GM23248 (cell line): Measurements from ENCODE around the gene SLC39A3. TPM values are rescaled to one million over a fixed set of nuclear protein-coding genes. Genes with fewer than 3 reads are reported as not detected.

Experiments
- DNase-seq: peaks from one replicate; pipeline ENCODE4 v3.0.0-alpha.2; 2015
- H2AFZ ChIP-seq: fragments of 200-600 bp; sonication (generic); 2 replicates; pipeline ENCODE4 v1.6.1; 2016; ENCODE audit warnings: antibody characterized with exemption
- H3F3A ChIP-seq: fragments of 200-600 bp; sonication (generic); 2 replicates; pipeline ENCODE4 v1.6.1; 2016; ENCODE audit warnings: mild to moderate bottlenecking, antibody characterized with exemption, mixed run types; ENCODE audit not compliant: insufficient read depth
- H3K27ac ChIP-seq: fragments of 200-600 bp; sonication (generic); 2 replicates; pipeline ENCODE4 v1.5.1; 2016; ENCODE audit warnings: mild to moderate bottlenecking
- H3K27me3 ChIP-seq: fragments of 200-600 bp; sonication (generic); replicated peaks from 2 replicates; pipeline ENCODE4 v1.6.1; 2016; ENCODE audit warnings: mild to moderate bottlenecking; ENCODE audit not compliant: insufficient read depth
- H3K36me3 ChIP-seq: fragments of 200-600 bp; sonication (generic); 2 replicates; pipeline ENCODE4 v1.6.1; 2016; ENCODE audit warnings: low read depth, mild to moderate bottlenecking
- H3K4me1 ChIP-seq: fragments of 200-600 bp; sonication (generic); 2 replicates; pipeline ENCODE4 v1.6.1; 2016; ENCODE audit warnings: mild to moderate bottlenecking; ENCODE audit not compliant: insufficient read depth
- H3K4me2 ChIP-seq: fragments of 200-600 bp; sonication (generic); one replicate; pipeline ENCODE4 v1.6.1; 2016; ENCODE audit warnings: mild to moderate bottlenecking; ENCODE audit not compliant: unreplicated experiment
- H3K4me3 ChIP-seq: fragments of 200-600 bp; sonication (generic); 2 replicates; pipeline ENCODE4 v1.5.1; 2016; ENCODE audit warnings: mild to moderate bottlenecking
- H3K79me2 ChIP-seq: fragments of 200-600 bp; sonication (generic); 2 replicates; pipeline ENCODE4 v1.6.1; 2016; ENCODE audit warnings: mild to moderate bottlenecking; ENCODE audit not compliant: insufficient read depth
- H3K9ac ChIP-seq: fragments of 200-600 bp; sonication (generic); 2 replicates; pipeline ENCODE4 v1.6.1; 2016; ENCODE audit warnings: mild to moderate bottlenecking
- H3K9me2 ChIP-seq: fragments of 200-600 bp; sonication (generic); 2 replicates; pipeline ENCODE4 v1.6.1; 2016; ENCODE audit warnings: mixed run types, mild to moderate bottlenecking, moderate library complexity; ENCODE audit not compliant: insufficient read depth
- H3K9me3 ChIP-seq: fragments of 200-600 bp; sonication (generic); one replicate; pipeline ENCODE4 v1.6.1; 2017; ENCODE audit warnings: low read depth
- H4K20me1 ChIP-seq: fragments of 200-600 bp; sonication (generic); 2 replicates; pipeline ENCODE4 v1.6.0; 2016; ENCODE audit not compliant: insufficient read depth
- EZH2 ChIP-seq: fragments of 200-600 bp; sonication (generic); IDR thresholded peaks from 2 replicates; pipeline ENCODE4 v1.6.1; 2018; ENCODE audit warnings: antibody characterized with exemption, mild to moderate bottlenecking; ENCODE audit not compliant: insufficient read depth, poor library complexity, severe bottlenecking
- EZH2phosphoT487 ChIP-seq: fragments of 200-600 bp; sonication (generic); IDR thresholded peaks from 2 replicates; pipeline ENCODE4 v1.6.1; 2018; ENCODE audit warnings: antibody characterized with exemption, moderate library complexity, mild to moderate bottlenecking, low read depth; ENCODE audit not compliant: insufficient read depth
- WGBS, 2 experiments: methylation state at CpG; one replicate each; pipeline ENCODE4 v1.1.6; 2015 to 2017; ENCODE audit warnings: low lambda C conversion rate in 2 of 2, low coverage in 1 of 2; ENCODE audit errors: missing lambda C conversion rate in 2 of 2; 5-methylcytosine and 5-hydroxymethylcytosine counted together
- in situ Hi-C: fragments of 300-500 bp; cut with MboI; formaldehyde crosslinking; loops from 2 replicates; pipeline ENCODE4 v1.15.0; 2020
- polyA plus RNA-seq: library from polyadenylated mRNA; unstranded; fragments of >200 nt; fragmentation: Nextera tagmentation; extraction: Ambion mirVana; gene quantifications from 2 replicates; pipeline ENCODE4 v1.2.1, GENCODE V29; 2016
- total RNA-seq: library from RNA; depleted of rRNA; stranded (reverse); fragments of >200 nt; shearing (Covaris generic); gene quantifications from 2 replicates; pipeline ENCODE4 v1.2.3, GENCODE V29; 2014

SLC39A3 gene
- total and polyA plus RNA-seq, 2 experiments from 2014 or later = 45.2 to 50.9 TPM

DNA sequence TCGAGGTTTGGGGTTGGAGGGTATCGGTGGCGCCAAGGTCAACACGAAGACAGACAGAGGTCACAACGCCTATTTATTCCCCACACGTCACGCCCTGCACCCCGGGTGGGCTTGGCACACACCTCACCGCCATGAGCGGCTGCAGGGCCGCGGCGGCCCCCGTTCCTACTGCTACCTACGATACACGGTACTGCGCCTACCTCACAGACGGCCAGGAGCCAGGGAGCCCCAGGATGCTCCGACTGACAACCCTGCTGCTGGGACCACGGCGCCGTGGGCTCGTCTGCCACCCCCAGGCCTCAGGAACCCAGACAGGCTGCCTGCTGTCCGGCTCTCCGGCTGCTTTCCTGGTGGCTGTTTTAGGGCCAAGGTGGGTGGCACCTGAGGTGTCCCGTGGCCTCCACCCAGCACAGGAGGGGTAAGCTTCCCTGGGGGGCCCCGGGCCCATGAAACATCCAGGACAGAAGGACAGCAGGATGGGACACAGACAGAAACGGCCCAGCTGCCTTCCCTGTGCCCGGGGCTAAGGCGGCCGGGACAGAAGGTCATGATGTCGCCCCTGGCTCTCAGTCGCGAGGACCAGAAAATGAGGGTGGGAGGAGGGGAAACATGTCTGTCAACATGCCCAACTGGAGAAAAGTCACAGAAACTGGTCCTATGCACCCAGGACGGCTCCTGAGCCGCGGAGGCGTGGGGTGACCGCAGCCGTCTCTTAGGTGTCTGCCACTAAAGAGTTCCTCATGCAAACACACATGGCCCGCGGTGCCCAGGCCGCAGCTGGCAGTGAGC is 15.0 kb upstream of the SLC39A3 start:
- H3K9ac ChIP-seq = no peak overlapping the region
- H3K36me3 ChIP-seq = no peaks in the 10 kb centered on the region
- TF ChIP-seq EZH2phosphoT487 (no peak), EZH2 (no peak)
- no peak overlapping the region for H3K4me3 ChIP-seq
- H3K4me1 ChIP-seq = no peaks in the 10 kb centered on the region
- DNase-seq = no peak
- H3K79me2 ChIP-seq = no peaks in the 10 kb centered on the region
- in situ Hi-C loops = loop anchor here (5.0 kb wide), 1 partner anchor 108 kb away; no protein-coding TSS in a partner anchor
- 94 to 95% methylated on average over 40 to 43 of the region's 43 CpGs for WGBS, 2 experiments
- H3F3A ChIP-seq = no peaks in the 10 kb centered on the region
- H3K4me2 ChIP-seq = no peak overlapping the region
- H3K9me2 ChIP-seq = no peaks in the 10 kb centered on the region
- no peaks in the 10 kb centered on the region for H3K9me3 ChIP-seq
- no peaks in the 10 kb centered on the region for H4K20me1 ChIP-seq
- H2AFZ ChIP-seq = no peak overlapping the region
- H3K27ac ChIP-seq = no peak overlapping the region
- H3K27me3 ChIP-seq = no peaks in the 10 kb centered on the region

DNA sequence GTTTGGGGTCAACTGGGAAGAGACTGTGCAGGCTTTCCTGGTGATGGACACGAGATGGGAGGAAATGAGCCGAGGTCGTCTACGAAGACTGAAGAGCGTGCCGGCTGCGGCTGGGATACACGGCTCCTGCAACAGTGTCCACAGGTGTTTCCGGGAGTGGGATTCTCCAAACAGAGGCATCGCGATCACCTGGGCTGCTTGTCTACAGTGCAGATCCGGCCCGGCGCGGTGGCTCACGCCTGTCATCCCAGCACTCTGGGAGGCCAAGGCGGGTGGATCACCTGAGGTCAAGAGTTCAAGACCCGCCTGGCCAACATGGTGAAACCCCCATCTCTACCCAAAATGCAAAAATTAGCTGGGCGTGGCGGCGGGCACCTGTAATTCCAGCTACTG is 11.6 kb upstream of the SLC39A3 start:
- 90 to 93% methylated on average over 12 to 21 of the region's 21 CpGs for WGBS, 2 experiments
- H3K79me2 ChIP-seq = no peaks in the 10 kb centered on the region
- no peak overlapping the region for H3K4me3 ChIP-seq
- H3K9ac ChIP-seq = no peak overlapping the region
- no peak overlapping the region for H3K4me2 ChIP-seq
- H3K27me3 ChIP-seq = 0 out of 2 replicates have a peak, but pooled peaks cover under 1% of the 10 kb centered on the region
- H3K9me3 ChIP-seq = no peaks in the 10 kb centered on the region
- no peaks in the 10 kb centered on the region for H3F3A ChIP-seq
- H2AFZ ChIP-seq = no peak overlapping the region
- no peaks in the 10 kb centered on the region for H3K36me3 ChIP-seq
- no peak overlapping the region for H3K27ac ChIP-seq
- TF ChIP-seq EZH2phosphoT487 (no peak), EZH2 (no peak)
- no peak for DNase-seq
- no peaks in the 10 kb centered on the region for H4K20me1 ChIP-seq
- H3K9me2 ChIP-seq = no peaks in the 10 kb centered on the region
- in situ Hi-C loops = loop anchor here (5.0 kb wide), 1 partner anchor 104 kb away; no protein-coding TSS in a partner anchor
- H3K4me1 ChIP-seq = no peaks in the 10 kb centered on the region

DNA sequence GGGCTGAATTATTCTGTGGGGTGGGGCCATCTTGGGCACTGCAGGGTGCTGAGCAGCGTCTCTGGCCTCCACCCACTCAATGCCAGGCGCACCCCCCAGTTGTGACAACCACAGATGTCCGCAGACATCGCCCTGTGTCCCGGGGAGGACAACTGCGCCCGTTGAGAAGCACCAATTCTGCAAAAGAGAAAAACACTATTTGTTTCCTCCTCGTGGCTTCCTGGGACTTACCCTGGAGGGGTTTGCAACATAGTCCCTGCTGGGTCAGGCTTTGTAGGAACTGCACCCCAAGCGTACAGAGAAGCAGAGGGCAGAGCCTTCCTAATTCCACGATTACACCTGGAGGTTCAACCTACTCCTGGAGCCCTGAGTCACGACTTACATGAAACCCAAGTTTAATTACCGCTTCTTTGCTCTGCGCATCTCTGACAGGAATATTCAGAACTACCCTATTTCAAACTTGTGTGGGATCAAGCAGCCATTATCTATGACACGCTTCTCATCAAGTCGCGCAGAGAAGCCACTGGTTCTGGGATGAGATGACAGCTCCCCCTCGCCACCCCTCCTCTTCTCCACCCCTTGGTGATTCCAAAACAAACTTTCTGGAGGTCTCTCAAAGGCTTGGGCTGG is 11.1 kb upstream of the SLC39A3 start:
- TF ChIP-seq EZH2 (no peak), EZH2phosphoT487 (no peak)
- in situ Hi-C loops = loop anchor here (5.0 kb wide), 1 partner anchor 104 kb away; no protein-coding TSS in a partner anchor
- no peak for DNase-seq

DNA sequence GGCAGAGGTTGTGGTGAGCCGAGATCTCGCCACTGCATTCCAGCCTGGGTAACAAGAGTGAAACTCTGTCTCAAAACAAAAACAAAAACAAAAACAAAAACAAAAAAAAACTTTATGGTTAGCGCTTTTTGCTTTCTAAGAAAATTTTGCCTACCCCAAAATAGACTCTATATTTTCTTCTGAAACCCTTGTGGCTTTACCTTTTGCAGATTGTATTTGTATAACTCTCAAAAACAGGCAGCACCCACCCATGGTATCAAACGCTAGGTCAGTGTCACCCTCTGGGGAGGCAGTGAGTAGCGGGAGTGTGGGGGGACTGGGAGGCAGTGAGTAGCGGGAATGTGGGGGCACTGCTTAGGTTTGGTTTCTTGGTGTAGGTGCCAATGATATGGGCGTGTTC is 7.5 kb upstream of the SLC39A3 start:
- Histone ChIP-seq H4K20me1 (no peaks in the 10 kb centered on the region), H3K9ac (no peak overlapping the region), H3K4me3 (no peak overlapping the region), H3K4me1 (no peaks in the 10 kb centered on the region), H3K36me3 (no peaks in the 10 kb centered on the region), H3K9me3 (no peaks in the 10 kb centered on the region), H3K27me3 (peaks cover 3% of the 10 kb centered on the region; the same call in 1 of the 2 replicates), H2AFZ (no peak overlapping the region), H3K27ac (no peak overlapping the region), H3K9me2 (no peaks in the 10 kb centered on the region), H3K4me2 (no peak overlapping the region), H3F3A (no peaks in the 10 kb centered on the region), H3K79me2 (no peaks in the 10 kb centered on the region)
- no peak for DNase-seq
- in situ Hi-C loops = no loop called here
- TF ChIP-seq EZH2phosphoT487 (no peak), EZH2 (no peak)
- WGBS, 2 experiments = 60 to 62% methylated on average over 7 of the region's 7 CpGs

More for the DNA sequence above, 11.1 kb upstream of the SLC39A3 start:
- no peaks in the 10 kb centered on the region for H3K36me3 ChIP-seq
- H3K9me2 ChIP-seq = no peaks in the 10 kb centered on the region
- H3K4me1 ChIP-seq = no peaks in the 10 kb centered on the region
- H3K9me3 ChIP-seq = no peaks in the 10 kb centered on the region
- whole genome bisulfite sequencing, 2 experiments = 57 to 65% methylated on average over 17 of the region's 17 CpGs
- H4K20me1 ChIP-seq = no peaks in the 10 kb centered on the region
- no peak overlapping the region for H3K4me3 ChIP-seq
- no peaks in the 10 kb centered on the region for H3F3A ChIP-seq
- no peaks in the 10 kb centered on the region for H3K79me2 ChIP-seq
- H2AFZ ChIP-seq = no peak overlapping the region
- no peak overlapping the region for H3K4me2 ChIP-seq
- peaks cover 3% of the 10 kb centered on the region; the same call in 1 of the 2 replicates for H3K27me3 ChIP-seq
- H3K27ac ChIP-seq = no peak overlapping the region
- no peak overlapping the region for H3K9ac ChIP-seq
